ENCODE results near the gene ZNF446.

GRCh38 chr19:58514564-58515022 lies 38.4 kb downstream of the ZNF446 start:
- TF ChIP-seq, protein P1, sequence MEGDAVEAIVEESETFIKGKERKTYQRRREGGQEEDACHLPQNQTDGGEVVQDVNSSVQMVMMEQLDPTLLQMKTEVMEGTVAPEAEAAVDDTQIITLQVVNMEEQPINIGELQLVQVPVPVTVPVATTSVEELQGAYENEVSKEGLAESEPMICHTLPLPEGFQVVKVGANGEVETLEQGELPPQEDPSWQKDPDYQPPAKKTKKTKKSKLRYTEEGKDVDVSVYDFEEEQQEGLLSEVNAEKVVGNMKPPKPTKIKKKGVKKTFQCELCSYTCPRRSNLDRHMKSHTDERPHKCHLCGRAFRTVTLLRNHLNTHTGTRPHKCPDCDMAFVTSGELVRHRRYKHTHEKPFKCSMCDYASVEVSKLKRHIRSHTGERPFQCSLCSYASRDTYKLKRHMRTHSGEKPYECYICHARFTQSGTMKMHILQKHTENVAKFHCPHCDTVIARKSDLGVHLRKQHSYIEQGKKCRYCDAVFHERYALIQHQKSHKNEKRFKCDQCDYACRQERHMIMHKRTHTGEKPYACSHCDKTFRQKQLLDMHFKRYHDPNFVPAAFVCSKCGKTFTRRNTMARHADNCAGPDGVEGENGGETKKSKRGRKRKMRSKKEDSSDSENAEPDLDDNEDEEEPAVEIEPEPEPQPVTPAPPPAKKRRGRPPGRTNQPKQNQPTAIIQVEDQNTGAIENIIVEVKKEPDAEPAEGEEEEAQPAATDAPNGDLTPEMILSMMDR (IDR thresholded peaks at IDR 0.05; ENCODE audit: low read length) = no peak
- TF ChIP-seq EZH2 (IDR thresholded peaks at IDR 0.05; ENCODE audit: borderline replicate concordance, low read length) = no peak

All from OCI-LY1 (cell line).